ENCODE measurements around the gene TALDO1.

TALDO1 gene

DNA sequence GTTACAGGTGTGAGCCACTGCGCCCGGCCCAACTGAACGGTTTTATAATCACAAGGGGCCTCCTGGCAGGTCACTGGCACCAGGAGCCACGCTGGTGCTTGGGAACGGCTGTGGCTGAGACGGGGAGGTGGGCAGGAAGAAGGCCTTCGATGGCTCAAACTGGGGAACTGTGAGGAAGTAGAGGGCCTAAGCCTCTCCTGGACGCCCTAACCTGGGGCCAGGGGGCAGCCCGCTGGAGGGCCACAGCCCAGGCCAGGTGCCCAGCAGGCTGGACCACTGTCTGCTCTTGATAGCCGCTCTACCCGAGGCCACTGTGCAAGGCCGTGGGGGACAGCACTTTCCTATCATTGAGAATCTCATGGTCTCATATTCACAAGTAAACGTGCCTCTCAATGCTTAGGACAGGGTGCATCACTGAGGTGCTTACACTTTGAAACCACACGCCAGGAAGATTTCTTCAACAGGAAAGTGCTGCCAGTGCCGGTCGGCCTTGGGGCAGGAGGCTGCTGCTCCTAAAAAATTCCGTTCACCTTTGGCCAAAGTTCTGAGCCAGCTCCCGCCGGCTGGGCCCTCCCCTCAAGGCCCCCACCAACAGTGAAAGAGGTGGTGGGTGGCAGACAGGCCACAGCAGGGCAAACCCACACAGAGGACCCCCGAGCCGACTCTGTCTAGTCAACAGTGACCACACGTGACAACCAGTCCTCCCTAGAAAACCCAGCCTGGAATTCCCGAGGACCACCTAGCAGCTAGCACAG, 22.8 kb downstream of the TALDO1 start:
- DNase-seq (ENCODE audit: low read depth in 3 of 3) = no peak

DNA sequence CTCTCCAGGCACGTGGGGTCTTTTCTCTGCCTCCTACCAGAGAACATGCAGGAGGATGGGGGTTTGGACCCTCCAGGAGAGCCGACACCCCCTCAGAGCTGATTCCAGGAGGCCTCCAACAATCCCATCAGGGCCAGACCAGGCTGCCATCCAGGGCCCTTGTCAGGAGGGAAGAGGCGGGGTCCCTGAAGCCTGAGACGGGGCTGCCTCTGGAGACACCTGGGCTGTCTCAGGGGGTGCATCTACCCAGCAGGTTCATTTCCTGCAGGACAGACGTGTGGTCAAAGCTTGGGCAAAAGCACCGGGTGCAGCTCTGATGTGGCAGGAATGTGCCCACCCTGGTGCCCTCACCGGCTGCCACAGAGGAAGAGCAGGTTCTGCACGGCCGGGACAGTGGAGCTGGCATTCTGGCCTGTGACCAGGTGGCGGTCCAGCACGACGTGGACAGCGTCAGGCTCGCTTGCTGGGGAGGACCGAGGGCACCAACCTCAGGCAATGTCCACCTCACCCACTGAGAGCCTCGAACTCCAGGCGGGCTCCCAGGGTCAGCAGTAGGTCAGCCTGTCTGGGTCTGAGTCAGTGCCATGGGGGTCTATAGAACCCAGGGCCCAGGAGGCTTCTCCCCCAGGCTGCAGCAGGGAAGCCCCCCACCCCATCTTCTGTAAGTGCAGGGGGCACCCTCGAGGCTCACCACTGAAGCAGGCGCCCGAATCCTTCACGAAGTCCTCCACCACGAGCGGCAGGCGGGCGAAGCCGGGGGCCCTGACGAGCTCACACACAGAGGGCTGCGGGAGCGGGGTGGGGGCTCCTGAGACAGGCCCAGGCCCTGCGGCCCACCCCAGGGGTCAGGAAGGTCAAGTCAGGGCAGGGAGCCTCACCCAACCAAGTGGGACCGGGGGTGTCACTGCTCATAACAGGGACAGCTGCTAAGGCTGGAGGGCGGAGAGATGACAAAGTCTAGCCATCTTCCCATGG, 23.7 kb downstream of the TALDO1 start:
- DNase-seq (ENCODE audit: low read depth in 3 of 3) = no peak

DNA sequence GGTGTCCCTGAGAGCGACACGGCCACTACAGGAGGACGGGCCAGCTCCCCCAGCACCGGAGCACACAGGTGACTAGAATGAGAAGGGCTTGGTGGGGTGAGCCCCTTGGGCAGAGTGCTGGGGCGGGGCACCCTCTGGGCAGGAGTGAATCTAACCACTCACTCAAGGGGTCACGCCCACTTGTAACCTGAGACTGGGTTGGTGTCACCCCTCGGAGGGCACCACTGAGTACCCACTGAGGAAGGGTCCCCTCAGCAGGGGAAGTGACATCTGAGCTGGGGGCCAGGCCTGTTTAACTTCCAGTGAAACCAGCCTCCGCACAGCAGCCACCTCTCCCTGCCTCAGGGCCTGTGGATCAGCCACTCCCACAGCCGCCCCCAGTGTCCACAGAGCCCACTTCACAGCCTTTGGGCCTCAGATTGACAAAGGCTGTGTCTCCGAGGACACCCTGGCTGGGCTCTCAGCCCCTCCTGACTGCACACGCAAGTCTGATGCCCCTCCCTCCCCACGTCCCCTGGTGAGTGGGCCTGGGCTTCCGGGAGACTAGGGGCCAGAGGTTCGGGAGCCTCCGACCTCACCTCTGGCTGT, 24.4 kb downstream of the TALDO1 start:
- DNase-seq (ENCODE audit: low read depth in 3 of 3) = no peak

DNA sequence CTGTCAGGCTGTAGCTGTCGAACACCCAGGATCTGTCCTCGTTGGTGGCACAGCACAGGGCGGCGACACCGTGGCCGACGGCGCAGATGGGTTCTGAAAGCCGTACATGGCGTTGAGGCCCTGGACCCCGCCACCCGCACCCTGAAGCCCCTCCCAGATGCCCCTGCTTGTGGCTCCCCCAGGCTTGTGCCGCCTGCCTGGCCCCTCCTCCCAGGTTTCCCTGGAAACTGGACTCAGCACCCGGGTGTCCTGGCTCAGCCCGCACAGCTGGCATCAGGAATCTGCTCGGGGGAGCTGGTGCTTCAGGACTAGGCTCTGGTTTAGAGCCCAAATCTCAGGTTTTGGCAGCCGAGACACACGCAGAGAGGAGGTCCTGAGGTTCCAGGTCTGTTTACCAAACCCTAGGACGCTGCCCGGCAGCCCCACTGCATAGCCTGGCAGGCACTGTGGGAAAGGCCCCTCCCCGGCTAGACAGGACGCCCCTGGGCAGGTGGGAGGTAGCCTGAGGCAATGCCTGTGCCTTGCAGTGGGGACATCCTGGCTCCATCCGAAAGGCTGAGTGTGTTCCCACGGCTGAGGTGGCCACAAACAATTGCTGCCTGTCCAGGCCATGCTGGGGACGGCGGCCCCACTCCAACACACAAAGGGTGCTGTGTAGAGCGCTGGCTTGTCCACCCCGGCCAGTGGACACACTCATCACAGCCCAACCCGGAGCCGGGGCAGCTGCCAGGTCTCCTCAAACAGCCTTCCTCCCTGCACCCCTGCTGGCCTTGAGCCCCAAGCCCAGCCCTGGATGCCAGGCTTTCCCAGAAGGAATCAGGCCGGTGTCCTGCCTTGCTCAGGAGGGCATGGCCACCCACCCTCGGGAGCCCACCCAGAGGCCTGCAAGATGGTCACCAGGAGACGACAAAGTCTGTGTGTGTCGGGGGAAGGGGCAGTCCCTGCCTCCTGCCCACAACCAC, 25.4 kb downstream of the TALDO1 start:
- no peak for DNase-seq (ENCODE audit: low read depth in 3 of 3)

DNA sequence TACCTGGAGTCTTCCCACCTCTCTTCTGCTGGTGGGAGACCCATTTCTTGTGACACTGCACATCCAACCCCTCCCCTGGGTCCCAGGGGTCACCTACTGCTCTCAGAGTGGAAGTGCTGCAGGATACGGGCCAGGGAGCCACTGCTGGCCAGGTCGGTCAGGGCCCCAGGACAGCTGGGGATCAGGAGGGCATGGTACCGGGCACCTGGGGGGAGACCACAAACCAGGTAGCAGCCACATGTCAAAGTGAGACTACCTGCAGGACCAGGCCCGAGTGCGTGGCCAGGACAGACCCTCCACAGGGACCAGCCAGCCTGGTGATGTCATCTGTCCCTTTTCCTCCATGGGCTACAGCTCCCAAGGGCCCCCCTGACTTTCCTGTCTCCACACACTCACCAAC, 26.2 kb downstream of the TALDO1 start:
- DNase-seq (ENCODE audit: low read depth in 3 of 3) = no peak

DNA sequence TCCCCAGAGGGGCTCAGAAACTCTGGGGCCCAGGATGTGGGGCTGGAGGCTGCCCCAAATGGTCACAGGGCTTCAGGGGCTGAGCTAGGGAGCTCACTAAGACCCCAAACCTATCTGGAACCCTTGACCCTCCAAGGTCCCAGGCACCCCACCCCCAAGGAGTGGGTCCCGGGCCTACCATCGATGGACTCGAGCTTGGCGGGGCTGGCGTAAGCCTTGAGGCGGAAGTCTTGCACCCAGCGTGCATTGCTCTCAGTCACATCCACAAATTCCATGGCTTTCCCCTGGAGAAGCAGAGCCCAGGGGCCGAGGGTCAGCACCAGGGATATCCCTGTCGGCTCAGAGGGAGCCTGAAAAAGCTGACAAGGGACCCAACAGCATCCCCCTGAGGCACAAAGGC, 26.6 kb downstream of the TALDO1 start:
- no peak for DNase-seq (ENCODE audit: low read depth in 3 of 3)

- no peak for DNase-seq (ENCODE audit: low read depth in 3 of 3)
These were observed 27.8 kb downstream of the TALDO1 start for GRCh38 chr11:774873-775592.

GRCh38 chr11:776263-776560, 28.9 kb downstream of the TALDO1 start:
- no peak for DNase-seq (ENCODE audit: low read depth in 3 of 3)

- DNase-seq (ENCODE audit: low read depth in 3 of 3) = no peak
These were observed 29.5 kb downstream of the TALDO1 start for GRCh38 chr11:776561-777287.

GRCh38 chr11:777288-778255, 30.3 kb downstream of the TALDO1 start, which contains the start of gene GATD1:
GATD1 (minus strand) TSS chr11:777487; CDS start chr11:777462, 25 bp downstream.
- peak; percentile 90 to 93 (median 92) for DNase-seq (ENCODE audit: low read depth in 3 of 3)

DNA sequence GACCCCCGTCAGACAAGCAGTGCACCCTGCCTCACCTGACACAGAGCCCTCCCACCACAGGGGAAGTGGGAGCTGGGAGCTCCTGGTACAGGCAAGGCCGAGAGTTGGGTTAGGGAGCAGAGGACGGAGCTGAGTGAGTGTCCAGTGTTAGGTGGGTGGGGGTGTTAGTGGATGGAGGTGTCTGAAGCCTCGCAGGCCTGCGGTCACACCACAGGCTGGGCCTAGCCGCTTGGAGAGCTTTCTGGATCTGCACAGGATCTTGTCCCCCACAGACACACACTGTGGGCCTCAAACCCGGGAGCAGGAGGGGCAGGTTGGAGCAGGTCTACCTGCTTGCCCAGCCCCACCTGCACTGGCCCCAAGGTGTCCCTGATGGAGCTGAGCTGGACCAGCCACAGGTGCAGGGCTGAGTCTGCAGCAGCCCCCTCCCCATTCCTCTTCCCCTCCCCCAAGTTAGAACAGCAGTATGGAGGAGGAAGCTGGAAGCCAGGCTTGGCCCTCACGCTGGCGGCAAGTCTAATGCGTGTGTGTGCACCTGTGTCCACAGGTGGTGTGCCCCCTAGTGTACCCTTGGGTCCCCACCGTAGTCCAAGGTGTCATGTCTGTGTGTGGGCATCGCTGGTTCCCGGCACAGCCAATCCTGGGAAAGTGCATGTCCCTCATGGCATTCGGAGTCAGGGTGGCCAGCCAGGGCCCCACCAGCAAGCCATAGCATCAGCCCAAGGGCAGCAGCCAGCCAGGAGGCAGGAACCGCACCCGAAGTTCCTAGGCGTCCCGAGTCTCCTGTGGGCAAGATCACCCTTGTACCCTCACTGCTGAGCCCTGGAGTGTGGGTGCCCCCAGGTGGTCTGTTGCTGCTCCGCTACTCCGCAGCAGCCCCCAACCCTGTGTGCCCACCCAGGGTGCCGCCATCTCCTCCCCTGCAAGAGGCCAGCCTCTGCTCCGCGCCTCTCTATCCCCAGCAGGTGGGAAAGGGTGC, 32.0 kb downstream of the TALDO1 start:
- no peak for DNase-seq (ENCODE audit: low read depth in 3 of 3)

DNA sequence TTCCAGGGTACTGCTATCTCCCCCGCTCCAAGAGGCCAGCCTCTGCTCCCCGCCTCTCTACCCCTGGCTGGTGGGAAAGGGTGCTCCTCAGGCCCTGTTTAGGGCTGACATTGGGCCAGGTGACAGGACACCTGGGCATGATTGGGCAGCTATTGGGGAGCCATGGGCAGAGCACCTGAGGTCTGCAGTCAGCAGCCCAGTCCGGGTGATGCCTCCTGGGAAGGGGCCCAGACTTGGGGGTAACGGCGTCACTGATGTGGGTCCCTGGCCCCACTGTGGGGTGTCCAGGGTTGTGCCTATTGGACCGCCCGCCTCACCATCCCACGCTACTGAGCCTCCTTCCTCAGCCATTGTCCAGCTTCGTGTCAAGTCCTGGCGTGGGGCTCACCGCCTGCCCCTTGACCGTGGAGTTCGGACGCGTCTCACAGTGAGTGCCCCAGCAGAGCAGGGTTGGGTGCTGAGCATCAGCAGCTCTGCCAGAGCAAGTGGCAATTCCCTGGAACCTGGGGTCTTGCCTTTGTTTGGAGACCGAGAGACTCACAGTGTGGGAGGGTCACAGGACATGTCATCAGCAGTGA, 32.8 kb downstream of the TALDO1 start:
- no peak for DNase-seq (ENCODE audit: low read depth in 3 of 3)

DNA sequence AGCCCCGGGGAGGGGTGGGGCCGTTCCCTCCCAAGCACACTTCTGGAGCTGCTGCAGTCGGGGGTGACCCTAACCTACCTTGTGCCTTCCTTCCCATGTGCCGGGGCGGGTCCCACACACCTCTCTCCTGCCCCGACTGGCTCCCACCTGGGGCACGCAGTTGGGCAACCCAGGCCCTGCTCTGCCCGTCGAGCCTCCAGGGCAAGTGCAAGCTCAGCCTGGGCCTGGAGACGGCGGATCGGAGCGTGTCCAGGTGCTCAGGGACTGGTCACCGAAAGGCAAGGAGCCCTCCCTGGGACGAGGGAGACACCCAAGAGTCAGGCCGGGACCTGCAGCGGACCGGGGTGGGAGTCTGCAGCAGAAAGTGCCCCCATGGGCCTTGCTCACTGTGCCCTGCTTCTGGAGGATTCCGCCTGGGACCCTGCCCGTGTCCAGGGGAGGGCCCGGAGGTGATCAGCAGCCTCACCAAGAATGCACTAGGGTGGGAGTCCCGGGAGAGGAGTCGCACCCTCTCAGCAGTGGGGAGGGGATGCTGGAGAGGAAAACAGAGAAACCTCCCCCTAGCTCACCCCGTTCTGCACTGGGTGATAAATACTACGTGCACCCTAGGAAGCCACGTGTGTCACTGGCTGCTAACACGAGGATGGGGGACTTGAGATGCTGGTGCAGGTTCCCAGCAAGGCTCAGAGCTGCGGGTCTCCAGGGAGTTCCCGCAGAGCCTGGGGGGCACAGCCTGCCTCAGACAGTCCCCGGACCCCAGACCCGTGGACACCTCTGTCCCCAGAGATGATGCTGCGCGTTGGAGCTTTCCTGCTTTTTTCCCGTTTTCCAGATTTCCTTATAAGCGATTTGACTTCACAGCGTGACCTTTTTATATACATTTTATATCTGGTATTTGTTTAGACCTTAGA, 35.3 kb downstream of the TALDO1 start:
- no peak for DNase-seq (ENCODE audit: low read depth in 3 of 3)

GRCh38 chr11:783581-784015, 36.3 kb downstream of the TALDO1 start:
- DNase-seq (ENCODE audit: low read depth in 3 of 3) = no peak

DNA sequence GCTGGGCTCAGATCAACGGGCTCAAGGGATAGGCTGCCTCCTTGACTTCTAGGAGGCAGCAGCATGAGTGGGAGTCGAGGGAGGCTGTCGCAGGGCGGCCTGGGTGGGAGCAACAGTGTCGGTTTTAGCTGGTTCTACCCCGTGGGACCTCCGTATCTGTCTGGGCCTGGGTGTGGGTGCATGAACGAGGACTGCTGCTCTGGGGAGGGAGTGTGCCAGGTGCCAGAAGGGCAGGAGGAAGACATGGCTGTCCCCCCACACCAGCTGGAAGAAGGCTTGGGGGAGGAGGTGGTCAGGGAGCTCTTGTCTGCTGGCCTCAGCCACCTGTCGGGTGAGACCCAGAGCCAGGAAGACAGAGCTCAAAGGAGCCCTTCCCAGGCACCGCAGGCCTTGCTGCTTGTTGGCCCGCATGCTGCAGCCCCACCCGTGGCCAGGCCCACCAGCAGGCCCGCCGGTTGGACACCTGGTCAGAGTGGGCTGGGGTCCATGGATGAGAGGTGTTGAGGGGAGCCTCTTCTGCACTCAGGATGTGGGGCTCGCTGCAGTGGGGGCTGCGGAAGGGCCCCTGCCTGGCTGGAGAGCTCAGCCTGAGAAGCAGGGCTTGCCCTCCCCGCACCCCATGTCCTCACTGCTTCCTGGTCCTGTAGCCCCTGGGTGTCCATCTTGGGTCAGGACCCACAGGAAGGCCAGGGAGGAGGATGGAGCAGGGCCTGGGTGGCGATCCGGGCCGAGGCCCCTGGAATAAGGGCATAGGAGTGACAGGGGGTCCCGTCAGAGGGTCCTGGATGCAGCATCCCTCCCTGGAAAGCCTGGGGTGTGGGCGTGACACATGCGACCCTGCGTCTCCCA, 39.2 kb downstream of the TALDO1 start:
- DNase-seq (ENCODE audit: low read depth in 3 of 3) = no peak

All from stimulated activated CD4-positive, alpha-beta T cell treated with anti-CD3 and anti-CD28 coated beads, TNF-alpha, amount 100 ng/mL, for 4 hours (primary cell).